ENCODE results near the gene PTPRT.

PTPRT gene

GRCh38 chr20:42352096-42352495 is 837.6 kb downstream of the PTPRT start:
- Histone ChIP-seq H2AFZ (ENCODE audit: low read depth, low read length) (no peak overlapping the region), H3K4me3 (ENCODE audit: low read length) (no peak overlapping the region)

GRCh38 chr20:42350521-42350920 is 839.2 kb downstream of the PTPRT start:
- Histone ChIP-seq H3K4me1 (ENCODE audit: insufficient read depth, low read length) (no peaks in the 10 kb centered on the region), H2AFZ (ENCODE audit: low read depth, low read length) (no peak overlapping the region), H3K9me3 (ENCODE audit: low read length) (no peaks in the 10 kb centered on the region), H3K27me3 (ENCODE audit: insufficient read depth, low read length) (no peaks in the 10 kb centered on the region), H3K4me3 (ENCODE audit: low read length) (no peak overlapping the region), H3K36me3 (ENCODE audit: insufficient read depth, low read length) (no peaks in the 10 kb centered on the region)

More at GRCh38 chr20:42352096-42352495, 837.6 kb downstream of the PTPRT start:
- Histone ChIP-seq H3K27me3 (ENCODE audit: insufficient read depth, low read length) (no peaks in the 10 kb centered on the region), H3K4me1 (ENCODE audit: insufficient read depth, low read length) (no peaks in the 10 kb centered on the region), H3K36me3 (ENCODE audit: insufficient read depth, low read length) (no peaks in the 10 kb centered on the region), H3K9me3 (ENCODE audit: low read length) (no peaks in the 10 kb centered on the region)

- Histone ChIP-seq H3K27me3 (ENCODE audit: insufficient read depth, low read length) (no peaks in the 10 kb centered on the region), H2AFZ (ENCODE audit: low read depth, low read length) (no peak overlapping the region), H3K4me3 (ENCODE audit: low read length) (no peak overlapping the region), H3K4me1 (ENCODE audit: insufficient read depth, low read length) (no peaks in the 10 kb centered on the region), H3K36me3 (ENCODE audit: insufficient read depth, low read length) (no peaks in the 10 kb centered on the region), H3K9me3 (ENCODE audit: low read length) (no peaks in the 10 kb centered on the region)
Measured at GRCh38 chr20:42346189-42347170, 843.2 kb downstream of the PTPRT start.

GRCh38 chr20:42341654-42342053 is 848.1 kb downstream of the PTPRT start:
- H3K4me1 ChIP-seq (ENCODE audit: insufficient read depth, low read length) = no peaks in the 10 kb centered on the region
- no peak overlapping the region for H2AFZ ChIP-seq (ENCODE audit: low read depth, low read length)
- H3K9me3 ChIP-seq (ENCODE audit: low read length) = no peaks in the 10 kb centered on the region
- H3K27me3 ChIP-seq (ENCODE audit: insufficient read depth, low read length) = no peaks in the 10 kb centered on the region
- H3K36me3 ChIP-seq (ENCODE audit: insufficient read depth, low read length) = no peaks in the 10 kb centered on the region
- H3K4me3 ChIP-seq (ENCODE audit: low read length) = no peak overlapping the region

GRCh38 chr20:42340368-42340767 is 849.3 kb downstream of the PTPRT start:
- Histone ChIP-seq H3K4me3 (ENCODE audit: low read length) (no peak overlapping the region), H2AFZ (ENCODE audit: low read depth, low read length) (no peak overlapping the region)

GRCh38 chr20:42338294-42339201 is 851.2 kb downstream of the PTPRT start:
- H3K27me3 ChIP-seq (ENCODE audit: insufficient read depth, low read length) = no peaks in the 10 kb centered on the region
- no peaks in the 10 kb centered on the region for H3K4me1 ChIP-seq (ENCODE audit: insufficient read depth, low read length)
- no peak overlapping the region for H2AFZ ChIP-seq (ENCODE audit: low read depth, low read length)
- H3K36me3 ChIP-seq (ENCODE audit: insufficient read depth, low read length) = no peaks in the 10 kb centered on the region
- no peaks in the 10 kb centered on the region for H3K9me3 ChIP-seq (ENCODE audit: low read length)
- H3K4me3 ChIP-seq (ENCODE audit: low read length) = no peak overlapping the region

More at GRCh38 chr20:42340368-42340767, 849.3 kb downstream of the PTPRT start:
- H3K36me3 ChIP-seq (ENCODE audit: insufficient read depth, low read length) = no peaks in the 10 kb centered on the region
- H3K4me1 ChIP-seq (ENCODE audit: insufficient read depth, low read length) = no peaks in the 10 kb centered on the region
- no peaks in the 10 kb centered on the region for H3K9me3 ChIP-seq (ENCODE audit: low read length)
- H3K27me3 ChIP-seq (ENCODE audit: insufficient read depth, low read length) = no peaks in the 10 kb centered on the region

GRCh38 chr20:42336576-42336975 is 853.1 kb downstream of the PTPRT start:
- no peaks in the 10 kb centered on the region for H3K4me1 ChIP-seq (ENCODE audit: insufficient read depth, low read length)
- no peaks in the 10 kb centered on the region for H3K9me3 ChIP-seq (ENCODE audit: low read length)
- no peak overlapping the region for H3K4me3 ChIP-seq (ENCODE audit: low read length)
- H2AFZ ChIP-seq (ENCODE audit: low read depth, low read length) = no peak overlapping the region
- H3K27me3 ChIP-seq (ENCODE audit: insufficient read depth, low read length) = no peaks in the 10 kb centered on the region
- no peaks in the 10 kb centered on the region for H3K36me3 ChIP-seq (ENCODE audit: insufficient read depth, low read length)

GRCh38 chr20:42319252-42320013 is 870.3 kb downstream of the PTPRT start:
- no peaks in the 10 kb centered on the region for H3K36me3 ChIP-seq (ENCODE audit: insufficient read depth, low read length)
- H2AFZ ChIP-seq (ENCODE audit: low read depth, low read length) = no peak overlapping the region
- no peak overlapping the region for H3K4me3 ChIP-seq (ENCODE audit: low read length)
- H3K27me3 ChIP-seq (ENCODE audit: insufficient read depth, low read length) = no peaks in the 10 kb centered on the region
- no peaks in the 10 kb centered on the region for H3K4me1 ChIP-seq (ENCODE audit: insufficient read depth, low read length)
- H3K9me3 ChIP-seq (ENCODE audit: low read length) = no peaks in the 10 kb centered on the region

GRCh38 chr20:42313704-42314103 is 876.0 kb downstream of the PTPRT start:
- Histone ChIP-seq H3K9me3 (ENCODE audit: low read length) (no peaks in the 10 kb centered on the region), H2AFZ (ENCODE audit: low read depth, low read length) (no peak overlapping the region), H3K36me3 (ENCODE audit: insufficient read depth, low read length) (no peaks in the 10 kb centered on the region), H3K27me3 (ENCODE audit: insufficient read depth, low read length) (no peaks in the 10 kb centered on the region), H3K4me1 (ENCODE audit: insufficient read depth, low read length) (no peaks in the 10 kb centered on the region), H3K4me3 (ENCODE audit: low read length) (no peak overlapping the region)

- Histone ChIP-seq H3K4me1 (ENCODE audit: insufficient read depth, low read length) (no peaks in the 10 kb centered on the region), H3K36me3 (ENCODE audit: insufficient read depth, low read length) (no peaks in the 10 kb centered on the region), H3K4me3 (ENCODE audit: low read length) (no peak overlapping the region), H3K9me3 (ENCODE audit: low read length) (no peaks in the 10 kb centered on the region), H3K27me3 (ENCODE audit: insufficient read depth, low read length) (no peaks in the 10 kb centered on the region), H2AFZ (ENCODE audit: low read depth, low read length) (no peak overlapping the region)
Measured at GRCh38 chr20:42309050-42309449, 880.7 kb downstream of the PTPRT start.

GRCh38 chr20:42308171-42308570 is 881.5 kb downstream of the PTPRT start:
- Histone ChIP-seq H3K4me3 (ENCODE audit: low read length) (no peak overlapping the region), H2AFZ (ENCODE audit: low read depth, low read length) (no peak overlapping the region), H3K4me1 (ENCODE audit: insufficient read depth, low read length) (no peaks in the 10 kb centered on the region), H3K36me3 (ENCODE audit: insufficient read depth, low read length) (no peaks in the 10 kb centered on the region), H3K9me3 (ENCODE audit: low read length) (no peaks in the 10 kb centered on the region), H3K27me3 (ENCODE audit: insufficient read depth, low read length) (no peaks in the 10 kb centered on the region)

GRCh38 chr20:42295592-42295991 is 894.1 kb downstream of the PTPRT start:
- Histone ChIP-seq H3K27me3 (ENCODE audit: insufficient read depth, low read length) (no peaks in the 10 kb centered on the region), H3K36me3 (ENCODE audit: insufficient read depth, low read length) (no peaks in the 10 kb centered on the region), H3K4me3 (ENCODE audit: low read length) (no peak overlapping the region), H3K4me1 (ENCODE audit: insufficient read depth, low read length) (no peaks in the 10 kb centered on the region), H3K9me3 (ENCODE audit: low read length) (no peaks in the 10 kb centered on the region), H2AFZ (ENCODE audit: low read depth, low read length) (no peak overlapping the region)

All from neuron (in vitro differentiated cells).